HCT116 (cell line): ENCODE results near the gene CYGB. TPM values are rescaled to one million over a fixed set of nuclear protein-coding genes. Genes with fewer than 3 reads are reported as not detected.

ENCODE experiments used
- ATAC-seq: fragments of 200-7000 bp; cut with Tn5 transposase; 2 replicates; pipeline ENCODE4 v1.9.1; 2020; ENCODE audit warnings: mild to moderate bottlenecking, moderate library complexity
- BruUV-seq: library from RNA; stranded (reverse); fragments of 400-500 nt; replicated peaks from 2 replicates; lab custom pipeline; 2021; lab: Mats Ljungman, UMichigan
- CTCF ChIA-PET: fragments of 300-600 bp; sonication (Branson Sonifier 250); formaldehyde crosslinking; loops from one replicate; lab custom pipeline; 2021; ENCODE audit warnings: antibody characterized with exemption; lab: Charles Lee
- POLR2A ChIA-PET: fragments of 300-600, 350-600 bp; sonication (Branson Sonifier 250); formaldehyde crosslinking; loops from one replicate; lab custom pipeline; 2021; ENCODE audit warnings: antibody characterized with exemption; lab: Charles Lee
- RAD21 ChIA-PET, 2 experiments: fragments of 300-600 bp; sonication (Branson Sonifier 250); formaldehyde crosslinking; loops; one replicate each; lab custom pipeline; 2023; ENCODE audit warnings: low total read pairs in 2 of 2; ENCODE audit not compliant: uncharacterized antibody in 2 of 2, unreplicated experiment in 2 of 2, low non-redundant PET in 1 of 2; lab: Charles Lee
- DNase-seq: peaks from one replicate; pipeline ENCODE4 v3.0.0-alpha.2; 2010; ENCODE audit warnings: low read depth, low spot score
- H2AFZ ChIP-seq: fragments of 200-600 bp; shearing (Covaris generic), sonication (generic); 2 replicates; pipeline ENCODE4 v1.6.1; 2017; ENCODE audit warnings: low read depth, mixed run types, mixed read lengths, antibody characterized with exemption, low read length; ENCODE audit not compliant: poor library complexity, severe bottlenecking
- H3K27ac ChIP-seq: 2 replicates; pipeline ENCODE4 v1.5.1; 2012; ENCODE audit warnings: low read depth, low read length
- H3K27me3 ChIP-seq: fragments of 200-600 bp; sonication (generic); 2 replicates; pipeline ENCODE4 v1.6.1; 2016; ENCODE audit warnings: mixed run types, low read length, mixed read lengths; ENCODE audit not compliant: insufficient read depth
- H3K36me3 ChIP-seq, 2 experiments: fragments of 200-500 bp in 1 of 2; fragments of 200-600 bp in 1 of 2; sonication (Bioruptor generic) in 1 of 2; sonication (generic) in 1 of 2; 2 replicates each; pipeline versions ENCODE4 v1.5.1 to v1.6.1; 2014 to 2016; ENCODE audit warnings: low read length in 2 of 2, inconsistent platforms in 1 of 2, mixed read lengths in 1 of 2, mixed run types in 1 of 2; ENCODE audit not compliant: insufficient read depth in 2 of 2, control insufficient read depth in 1 of 2
- H3K4me1 ChIP-seq, 2 experiments: fragments of 200-600 bp in 1 of 2; sonication (generic) in 1 of 2; 2 replicates each; pipeline versions ENCODE4 v1.5.1 to v1.6.1; 2012 to 2017; ENCODE audit warnings: low read length in 2 of 2, inconsistent platforms in 1 of 2, mild to moderate bottlenecking in 1 of 2, mixed read lengths in 1 of 2, mixed run types in 1 of 2, moderate library complexity in 1 of 2; ENCODE audit not compliant: insufficient read depth in 2 of 2, control insufficient read depth in 1 of 2
- H3K4me2 ChIP-seq: fragments of 200-600 bp; sonication (generic); 2 replicates; pipeline ENCODE4 v1.6.1; 2017; ENCODE audit warnings: mixed run types, low read length, mixed read lengths
- H3K4me3 ChIP-seq, 2 experiments: fragments of 200-600 bp in 1 of 2; sonication (generic) in 1 of 2; replicated peaks in 1 of 2; 2 replicates each; pipeline ENCODE4 v1.5.1; 2011 to 2016; ENCODE audit warnings: low read length in 2 of 2, control low read depth in 1 of 2, low read depth in 1 of 2, mild to moderate bottlenecking in 1 of 2, mixed read lengths in 1 of 2, mixed run types in 1 of 2
- H3K79me2 ChIP-seq: fragments of 200-600 bp; sonication (generic); 2 replicates; pipeline ENCODE4 v1.6.1; 2017; ENCODE audit warnings: mild to moderate bottlenecking, mixed run types, low read length, moderate library complexity, mixed read lengths; ENCODE audit not compliant: insufficient read depth
- H3K9ac ChIP-seq: fragments of 200-600 bp; sonication (generic); 2 replicates; pipeline ENCODE4 v1.6.1; 2016; ENCODE audit warnings: low read length, mixed read lengths
- H3K9me2 ChIP-seq: fragments of 200-600 bp; sonication (generic), shearing (Covaris generic); 2 replicates; pipeline ENCODE4 v1.6.1; 2017; ENCODE audit warnings: mixed run types, mild to moderate bottlenecking, moderate library complexity; ENCODE audit not compliant: insufficient read depth
- H3K9me3 ChIP-seq, 2 experiments: fragments of 200-500 bp in 1 of 2; fragments of 200-600 bp in 1 of 2; sonication (Bioruptor generic) in 1 of 2; sonication (generic) in 1 of 2; 2 replicates each; pipeline ENCODE4 v1.6.1; 2014 to 2017; ENCODE audit warnings: low read length in 2 of 2, mixed read lengths in 2 of 2, inconsistent platforms in 1 of 2, low read depth in 1 of 2, mild to moderate bottlenecking in 1 of 2, mixed run types in 1 of 2, moderate library complexity in 1 of 2; ENCODE audit not compliant: control insufficient read depth in 1 of 2, insufficient read depth in 1 of 2
- H4K20me1 ChIP-seq: fragments of 200-600 bp; sonication (generic), shearing (Covaris generic); 2 replicates; pipeline ENCODE4 v1.6.1; 2017; ENCODE audit warnings: mixed run types, mild to moderate bottlenecking, moderate library complexity; ENCODE audit not compliant: insufficient read depth
- ATF3 ChIP-seq: IDR thresholded peaks from 2 replicates; pipeline ENCODE4 v1.6.1; 2012
- CBX3 ChIP-seq: IDR thresholded peaks from 2 replicates; pipeline ENCODE4 v1.6.1; 2012; ENCODE audit warnings: low read depth
- CEBPB ChIP-seq: IDR thresholded peaks from 2 replicates; pipeline ENCODE4 v1.6.1; 2012; ENCODE audit warnings: low read depth
- CTCF ChIP-seq, 3 experiments: fragments of 200-600 bp in 1 of 3; sonication (generic) in 1 of 3; IDR thresholded peaks in 2 of 3; conservative IDR thresholded peaks in 1 of 3; 2 replicates each; pipeline ENCODE4 v1.5.1; 2012 to 2017; ENCODE audit warnings: low read depth in 2 of 3, low read length in 2 of 3, antibody characterized with exemption in 1 of 3, borderline replicate concordance in 1 of 3, control low read depth in 1 of 3, mild to moderate bottlenecking in 1 of 3, mixed read lengths in 1 of 3, mixed run types in 1 of 3, moderate library complexity in 1 of 3; ENCODE audit not compliant: insufficient read depth in 1 of 3
- EGR1 ChIP-seq: IDR thresholded peaks from 2 replicates; pipeline ENCODE4 v1.6.1; 2012; ENCODE audit warnings: low read depth
- ELF1 ChIP-seq: IDR thresholded peaks from 2 replicates; pipeline ENCODE4 v1.6.1; 2012; ENCODE audit warnings: low read depth, borderline replicate concordance
- EZH2 ChIP-seq: fragments of 200-600 bp; sonication (generic); IDR thresholded peaks from 2 replicates; pipeline ENCODE4 v1.6.1; 2017; ENCODE audit warnings: antibody characterized with exemption, mixed run types
- FOSL1 ChIP-seq: IDR thresholded peaks from 2 replicates; pipeline ENCODE4 v1.6.1; 2012; ENCODE audit warnings: low read depth
- JUND ChIP-seq: IDR thresholded peaks from 2 replicates; pipeline ENCODE4 v1.6.1; 2012
- MAX ChIP-seq: IDR thresholded peaks from 2 replicates; pipeline ENCODE4 v1.6.1; 2012
- POLR2A ChIP-seq: IDR thresholded peaks from 2 replicates; pipeline ENCODE4 v1.7.0; 2011; ENCODE audit warnings: borderline replicate concordance; ENCODE audit not compliant: insufficient read depth, insufficient read length; ENCODE audit errors: extremely low read depth
- POLR2AphosphoS5 ChIP-seq: IDR thresholded peaks from 2 replicates; pipeline ENCODE4 v1.6.1; 2011; ENCODE audit warnings: mild to moderate bottlenecking, low read depth, low read length, moderate library complexity
- RAD21 ChIP-seq: IDR thresholded peaks from 2 replicates; pipeline ENCODE4 v1.6.1; 2012; ENCODE audit warnings: low read depth, mild to moderate bottlenecking
- SIN3A ChIP-seq: IDR thresholded peaks from 2 replicates; pipeline ENCODE4 v1.6.1; 2012; ENCODE audit warnings: low read depth
- SP1 ChIP-seq: IDR thresholded peaks from 2 replicates; pipeline ENCODE4 v1.6.1; 2012; ENCODE audit warnings: low read depth
- SRF ChIP-seq: IDR thresholded peaks from 2 replicates; pipeline ENCODE4 v1.6.1; 2012; ENCODE audit warnings: low read depth
- TCF7L2 ChIP-seq: IDR thresholded peaks from 2 replicates; pipeline ENCODE4 v1.7.0; 2011; ENCODE audit warnings: borderline replicate concordance, inconsistent platforms; ENCODE audit not compliant: insufficient read depth, insufficient read length; ENCODE audit errors: extremely low read depth
- YY1 ChIP-seq: IDR thresholded peaks from 2 replicates; pipeline ENCODE4 v1.6.1; 2011; ENCODE audit warnings: low read length, low read depth, moderate library complexity, mild to moderate bottlenecking; ENCODE audit not compliant: insufficient replicate concordance; ENCODE audit errors: extremely low read depth
- ZBTB33 ChIP-seq: IDR thresholded peaks from 2 replicates; pipeline ENCODE4 v1.6.1; 2011; ENCODE audit warnings: mild to moderate bottlenecking, low read length, moderate library complexity; ENCODE audit not compliant: insufficient replicate concordance; ENCODE audit errors: extremely low read depth
- ZFX ChIP-seq: fragments of 450-650 bp; IDR thresholded peaks from 2 replicates; pipeline ENCODE4 v1.6.1; 2017
- ZNF274 ChIP-seq: fragments of 200-500 bp; sonication (Bioruptor generic); IDR thresholded peaks from 2 replicates; pipeline ENCODE4 v1.6.1; 2014; ENCODE audit warnings: mild to moderate bottlenecking, low read depth, low read length, inconsistent platforms
- intact Hi-C: fragments of 100-400 bp; cut with micrococcal nuclease; formaldehyde crosslinking; loops from 2 replicates; pipeline ENCODE4 v1.10.0; 2022
- total RNA-seq: library from RNA; stranded (reverse); gene quantifications from one replicate; pipeline ENCODE4 v1.2.1, GENCODE V29; 2021; ENCODE audit not compliant: unreplicated experiment

The CYGB gene
- total RNA-seq, 1 experiment from 2014 or later: 0.66 TPM

- POLR2A ChIA-PET: interaction anchor here (0.9 to 2.3 kb wide), 4 partner anchors 10 to 171 kb away, joined by 3 to 7 read pairs (median 6); partner anchors contain the start of gene PRPSAP1
- TF ChIP-seq FOSL1 (no peak), RAD21 (no peak), CEBPB (no peak), SP1 (no peak), EZH2 (no peak), ZNF274 (no peak), ZBTB33 (peak; percentile 10), JUND (no peak), ATF3 (no peak), CTCF (IDR thresholded peaks at IDR 0.05 in 2 of 3, conservative IDR thresholded peaks at IDR 0.05 in 1 of 3; ENCODE audit: borderline replicate concordance in 1 of 3, insufficient read depth in 1 of 3, low read depth in 2 of 3, low read length in 2 of 3) (no peak), ELF1 (no peak), POLR2A (peak; percentile 85), POLR2AphosphoS5 (peak; percentile 99), TCF7L2 (no peak), YY1 (peak; percentile 35), SRF (no peak), SIN3A (no peak; the same call in 1 of the 2 replicates), ZFX (peak; percentile 87; the same call in 1 of the 2 replicates), MAX (peak; percentile 85), EGR1 (no peak), CBX3 (no peak)
Measured at GRCh38 chr17:76501018-76501826, 36.3 kb downstream of the CYGB start, which contains the start of gene RHBDF2. RHBDF2 (minus strand) TSS chr17:76501423; CDS start chr17:76481524, 19,899 bp downstream.

More at GRCh38 chr17:76501018-76501826, 36.3 kb downstream of the CYGB start, which contains the start of gene RHBDF2:
- H3K4me1 ChIP-seq: peaks cover 32 to 43% of the 10 kb centered on the region in 2 experiments
- H3K9me3 ChIP-seq: no peaks in the 10 kb centered on the region
- intact Hi-C loops: loop anchor here (1.0 to 5.0 kb wide), 2 partner anchors 35 to 199 kb away; no protein-coding TSS in a partner anchor
- H3K79me2 ChIP-seq: peaks cover 48% of the 10 kb centered on the region
- RAD21 ChIA-PET: interaction anchor here in 1 of 2 experiments (0.9 kb wide), 1 partner anchor 42 kb away, joined by 5 read pairs; no protein-coding TSS in a partner anchor
- H3K4me2 ChIP-seq: peak within 1 kb of the TSS; percentile 97
- H3K9ac ChIP-seq: peak within 1 kb of the TSS; percentile 82
- no peaks in the 10 kb centered on the region for H3K27me3 ChIP-seq
- ATAC-seq (peak; percentile 87), DNase-seq (peak; percentile 54)
- H4K20me1 ChIP-seq: peaks cover 5% of the 10 kb centered on the region; the same call in 1 of the 2 replicates
- H3K4me3 ChIP-seq: peak within 1 kb of the TSS; percentile 92 to 100
- H3K36me3 ChIP-seq: no peaks in the 10 kb centered on the region; a peak in 1 of 4 replicates
- H2AFZ ChIP-seq: no peak within 1 kb of the TSS
- H3K9me2 ChIP-seq: no peaks in the 10 kb centered on the region
- no TSS peak for BruUV-seq
- H3K27ac ChIP-seq: peak within 1 kb of the TSS; percentile 96
- CTCF ChIA-PET: interaction anchor here (0.9 to 9.5 kb wide), 3 partner anchors 35 to 104 kb away, joined by 5 to 100 read pairs (median 7); partner anchors contain the start of gene AANAT
